HUES64 (cell line): ENCODE results near the gene PRB4. TPM values are rescaled to one million over a fixed set of nuclear protein-coding genes. Genes with fewer than 3 reads are reported as not detected.
"Not testable (repeated sequence)": the region's sequence is repeated elsewhere in the genome, so short reads cannot be mapped to it uniquely, and the experiment has no call there.

ENCODE experiments used
- H3K27ac ChIP-seq: 2 replicates; pipeline ENCODE4 v1.7.0; 2013; ENCODE audit warnings: low read depth, low read length, inconsistent platforms
- H3K27me3 ChIP-seq: 2 replicates; pipeline ENCODE4 v1.6.1; 2013; ENCODE audit warnings: mild to moderate bottlenecking, low read length; ENCODE audit not compliant: insufficient read depth
- H3K36me3 ChIP-seq: 2 replicates; pipeline ENCODE4 v1.6.1; 2013; ENCODE audit warnings: mild to moderate bottlenecking, low read length; ENCODE audit not compliant: insufficient read depth
- H3K4me1 ChIP-seq: 2 replicates; pipeline ENCODE4 v1.6.1; 2013; ENCODE audit warnings: mild to moderate bottlenecking, low read length, moderate library complexity; ENCODE audit not compliant: insufficient read depth
- H3K4me3 ChIP-seq: 2 replicates; pipeline ENCODE4 v1.5.1; 2013; ENCODE audit warnings: mild to moderate bottlenecking, low read length, moderate library complexity
- H3K9ac ChIP-seq: 2 replicates; pipeline ENCODE4 v1.6.1; 2013; ENCODE audit warnings: mild to moderate bottlenecking, low read depth, low read length
- H3K9me3 ChIP-seq: 2 replicates; pipeline ENCODE4 v1.6.1; 2013; ENCODE audit warnings: low read depth, low read length; ENCODE audit not compliant: insufficient read depth
- WGBS: fragments of 150-250, 120-280 bp; methylation state at CpG from one replicate; pipeline ENCODE4 v1.1.7; 2013; ENCODE audit warnings: missing lambda C conversion rate; 5-methylcytosine and 5-hydroxymethylcytosine counted together
- polyA plus RNA-seq, 2 experiments: library from polyadenylated mRNA; stranded (reverse); fragments of 50-300 nt; gene quantifications; one replicate each; pipeline ENCODE4 v1.2.3, GENCODE V29; 2013

PRB4 gene
- not detected for polyA plus RNA-seq (2013, experiment 1 of 2)
- not detected for polyA plus RNA-seq (2013, experiment 2 of 2)

DNA sequence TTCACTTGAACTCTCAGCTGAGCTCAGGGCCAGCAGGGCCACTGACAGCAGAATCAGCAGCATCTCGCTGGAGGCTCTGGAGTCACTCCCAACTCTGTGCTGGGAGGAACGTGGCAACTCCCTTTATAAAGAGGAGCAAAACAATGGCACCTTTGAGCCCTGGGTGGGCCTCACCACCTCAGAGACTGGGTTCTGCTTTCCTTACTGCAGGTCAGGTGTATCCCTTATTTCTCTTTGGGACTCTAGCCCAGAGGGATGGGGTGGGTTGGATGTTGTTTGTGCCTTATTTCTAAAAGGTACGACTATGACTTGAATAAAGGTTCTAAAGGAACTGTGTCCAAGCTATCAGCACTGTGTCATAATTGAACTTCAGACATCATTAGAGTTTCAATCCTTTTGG is at the start of gene PRB4:
PRB4 (minus strand) TSS at position 101 of the 400 bp plus-strand sequence; CDS start at position 63, 38 bp downstream.
- peaks cover 4% of the 10 kb centered on the region; the same call in 1 of the 2 replicates for H3K9me3 ChIP-seq
- no peak within 1 kb of the TSS for H3K27ac ChIP-seq
- H3K9ac ChIP-seq = no peak within 1 kb of the TSS
- no peaks in the 10 kb centered on the region for H3K27me3 ChIP-seq
- H3K36me3 ChIP-seq = no peaks in the 10 kb centered on the region
- no peaks in the 10 kb centered on the region for H3K4me1 ChIP-seq
- WGBS = 92% methylated on average over 3 of the region's 3 CpGs
- H3K4me3 ChIP-seq = no peak within 1 kb of the TSS

DNA sequence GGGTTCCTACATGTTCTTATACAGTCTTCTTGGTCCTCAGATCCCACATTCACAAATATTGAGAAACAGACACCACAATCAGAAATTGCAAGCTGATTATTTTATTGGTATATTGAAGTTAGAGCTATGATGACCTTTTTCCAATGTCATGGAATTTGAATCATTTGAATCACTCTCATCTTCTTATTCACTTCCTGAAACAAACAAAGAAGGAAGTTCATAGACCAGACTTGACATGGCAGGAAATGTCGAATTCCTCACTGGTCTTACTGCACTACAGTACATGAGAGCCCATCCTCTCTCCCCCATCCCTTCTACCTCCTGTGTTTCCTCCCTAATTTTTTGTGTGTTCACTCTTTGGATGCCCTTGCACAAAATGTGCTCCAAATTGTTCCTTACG is 41.5 kb upstream of the PRB4 start:
- not testable (repeated sequence) for H3K27ac ChIP-seq, H3K4me3 ChIP-seq, H3K9me3 ChIP-seq, H3K36me3 ChIP-seq, H3K4me1 ChIP-seq, H3K9ac ChIP-seq, H3K27me3 ChIP-seq
- WGBS = 89% methylated on average over 1 of the region's 2 CpGs

DNA sequence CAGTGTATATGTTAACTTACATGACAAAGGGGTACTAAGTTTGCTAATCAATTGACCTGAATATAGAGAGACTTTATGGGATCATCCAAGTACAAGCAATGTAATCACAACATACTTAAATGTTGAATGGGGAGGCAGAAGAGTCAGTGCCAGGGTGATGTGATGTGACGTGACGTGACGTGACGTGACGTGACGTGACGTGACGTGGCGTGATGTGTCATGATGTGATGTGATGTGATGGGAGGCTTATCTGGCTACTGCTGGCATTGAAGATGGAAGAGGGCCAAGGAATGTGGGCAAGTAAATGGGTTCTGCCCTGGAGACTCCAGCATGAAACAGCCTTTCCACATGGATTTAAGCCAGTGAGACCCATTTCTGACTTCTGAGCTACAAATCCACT is 38.2 kb upstream of the PRB4 start:
- H3K9me3 ChIP-seq = no peaks in the 10 kb centered on the region
- no peak overlapping the region for H3K4me3 ChIP-seq
- H3K27ac ChIP-seq = no peak overlapping the region
- no peaks in the 10 kb centered on the region for H3K36me3 ChIP-seq
- 97% methylated on average over 9 of the region's 9 CpGs for WGBS
- no peaks in the 10 kb centered on the region for H3K4me1 ChIP-seq
- no peaks in the 10 kb centered on the region for H3K27me3 ChIP-seq
- no peak overlapping the region for H3K9ac ChIP-seq

DNA sequence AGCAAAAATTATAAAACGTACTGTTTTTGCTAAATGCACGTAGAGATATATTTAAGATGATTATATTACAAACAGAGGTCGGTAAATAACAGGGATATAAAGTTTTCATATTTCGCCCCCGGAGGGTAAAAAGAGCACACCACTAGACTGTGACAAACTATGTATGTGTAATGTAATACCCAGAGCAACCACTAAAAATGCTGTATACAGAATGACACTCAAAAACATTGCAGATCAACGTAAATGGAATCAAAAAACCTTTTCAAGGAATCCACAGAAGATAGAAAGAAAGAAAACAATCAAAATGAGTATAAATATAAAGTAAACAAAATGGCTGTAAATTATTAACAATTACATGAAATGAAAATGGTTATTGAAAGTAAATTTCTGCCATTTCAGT is 37.6 kb upstream of the PRB4 start:
- Histone ChIP-seq H3K9me3 (no peaks in the 10 kb centered on the region), H3K27ac (no peak overlapping the region), H3K4me1 (no peaks in the 10 kb centered on the region), H3K27me3 (no peaks in the 10 kb centered on the region), H3K36me3 (no peaks in the 10 kb centered on the region), H3K9ac (no peak overlapping the region), H3K4me3 (no peak overlapping the region)
- 92% methylated on average over 5 of the region's 6 CpGs for WGBS

DNA sequence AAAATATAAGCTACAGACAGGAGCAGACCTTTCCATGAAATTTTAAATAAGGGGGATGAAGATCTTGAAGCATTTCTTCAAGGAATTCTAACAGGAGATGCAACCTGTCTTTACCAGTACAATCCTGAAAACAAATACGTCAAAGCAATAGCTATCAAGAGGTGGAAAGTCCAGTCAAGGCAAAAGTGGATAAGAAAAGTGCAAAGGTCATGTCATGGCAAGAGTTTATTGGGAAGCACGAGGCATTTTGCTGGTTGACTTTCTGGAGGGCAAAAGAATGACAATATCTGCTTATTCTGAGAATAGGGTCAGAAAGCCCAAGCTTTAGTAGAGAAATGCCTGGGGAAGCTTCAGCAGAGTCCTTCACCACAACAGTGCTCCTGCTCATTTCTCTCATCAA is 34.3 kb upstream of the PRB4 start:
- Histone ChIP-seq H3K4me3 (no peak overlapping the region), H3K9me3 (no peaks in the 10 kb centered on the region), H3K27me3 (no peaks in the 10 kb centered on the region), H3K36me3 (no peaks in the 10 kb centered on the region), H3K27ac (no peak overlapping the region), H3K4me1 (no peaks in the 10 kb centered on the region), H3K9ac (no peak overlapping the region)
- WGBS = 96% methylated on average over 2 of the region's 2 CpGs

DNA sequence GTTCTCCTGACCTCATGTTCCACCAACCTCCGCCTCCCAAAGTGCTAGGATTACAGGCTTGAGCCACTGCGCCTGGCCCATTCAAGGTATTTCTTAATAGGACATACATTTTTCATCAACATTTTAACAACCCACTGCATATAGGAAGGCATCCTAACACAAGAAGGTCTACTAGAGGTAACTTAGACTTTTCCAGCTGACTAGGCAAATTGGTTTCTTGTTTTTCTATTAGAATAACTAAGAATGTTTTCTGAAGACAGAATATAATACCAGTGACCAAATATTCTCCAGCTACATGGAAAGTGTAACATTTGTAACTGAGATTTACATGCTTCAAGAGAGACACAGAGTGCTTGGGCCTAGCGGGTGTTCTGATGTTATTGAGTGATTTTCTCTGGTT is 14.2 kb upstream of the PRB4 start:
- Histone ChIP-seq H3K36me3 (no peaks in the 10 kb centered on the region), H3K9me3 (no peaks in the 10 kb centered on the region), H3K27ac (no peak overlapping the region), H3K27me3 (no peaks in the 10 kb centered on the region), H3K9ac (no peak overlapping the region), H3K4me3 (no peak overlapping the region), H3K4me1 (no peaks in the 10 kb centered on the region)
- 96% methylated on average over 3 of the region's 3 CpGs for WGBS

DNA sequence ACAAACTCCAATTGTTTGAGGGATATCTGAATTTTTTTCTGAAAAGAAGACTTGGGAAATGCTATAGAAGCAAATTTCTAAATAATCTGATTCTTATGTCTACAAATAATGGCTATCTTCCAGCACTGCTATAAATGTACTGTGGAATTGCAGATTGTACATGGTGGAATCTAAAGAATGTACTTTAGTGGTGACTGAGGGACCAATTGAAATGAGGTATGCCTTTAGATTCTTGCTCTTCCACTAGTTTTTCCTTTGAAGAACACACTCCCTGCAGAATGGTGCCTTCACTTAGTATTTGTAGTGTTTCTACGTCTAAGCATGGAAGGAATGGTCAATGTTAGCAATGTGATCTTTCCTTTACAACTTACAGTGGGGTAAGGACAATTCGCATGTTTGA is 11.7 kb upstream of the PRB4 start:
- no peaks in the 10 kb centered on the region for H3K9me3 ChIP-seq
- WGBS = 93% methylated on average over 2 of the region's 2 CpGs

DNA sequence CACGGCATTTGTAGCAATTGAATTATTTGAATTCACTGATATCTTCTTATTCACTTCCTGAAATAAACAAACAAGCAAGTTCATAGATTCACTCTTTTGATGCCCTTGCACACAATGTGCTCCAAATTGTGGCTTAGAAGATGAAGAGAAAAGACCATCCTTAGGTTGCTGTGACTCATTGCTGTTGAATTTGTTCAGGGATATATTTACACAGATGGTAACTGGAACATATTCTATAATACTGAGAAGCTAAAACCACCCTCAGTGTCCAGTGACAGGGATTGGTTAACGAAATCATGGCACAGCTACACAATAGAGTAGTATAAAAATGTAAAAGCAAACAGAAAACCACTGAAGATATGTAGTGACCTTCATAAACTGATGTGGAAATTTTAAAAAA is 3.1 kb downstream of the PRB4 start:
- H3K27me3 ChIP-seq = no peaks in the 10 kb centered on the region
- no peak overlapping the region for H3K4me3 ChIP-seq
- no peaks in the 10 kb centered on the region for H3K9me3 ChIP-seq
- no peak overlapping the region for H3K9ac ChIP-seq
- H3K4me1 ChIP-seq = no peaks in the 10 kb centered on the region
- no peaks in the 10 kb centered on the region for H3K36me3 ChIP-seq
- WGBS = 83% methylated on average over 1 of the region's 2 CpGs
- H3K27ac ChIP-seq = no peak overlapping the region

More for the DNA sequence above, 11.7 kb upstream of the PRB4 start:
- Histone ChIP-seq H3K27me3 (no peaks in the 10 kb centered on the region), H3K36me3 (no peaks in the 10 kb centered on the region), H3K9ac (no peak overlapping the region), H3K27ac (no peak overlapping the region), H3K4me3 (no peak overlapping the region), H3K4me1 (no peaks in the 10 kb centered on the region)

DNA sequence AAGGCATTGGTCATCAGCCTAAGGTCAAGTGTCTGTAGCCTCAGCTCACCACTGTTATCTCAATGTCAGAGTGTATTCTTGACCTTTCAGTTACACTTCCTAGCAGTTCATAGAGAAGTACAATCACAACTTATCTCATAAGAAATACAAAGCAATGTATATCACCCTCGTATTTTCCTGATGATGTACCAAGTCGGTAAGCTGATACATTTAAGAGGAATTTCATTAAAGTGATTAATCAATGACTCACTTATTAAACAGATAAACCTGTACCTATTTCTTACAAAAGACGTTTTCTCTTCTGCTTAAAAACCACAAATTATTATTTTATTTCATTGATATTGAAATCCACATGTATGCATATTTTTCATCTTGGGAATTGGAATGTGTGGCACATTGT is 36.8 kb downstream of the PRB4 start:
- Histone ChIP-seq H3K36me3 (no peaks in the 10 kb centered on the region), H3K4me1 (no peaks in the 10 kb centered on the region), H3K27ac (no peak overlapping the region), H3K9me3 (no peaks in the 10 kb centered on the region), H3K27me3 (no peaks in the 10 kb centered on the region), H3K4me3 (no peak overlapping the region), H3K9ac (no peak overlapping the region)
- WGBS = 96% methylated on average over 2 of the region's 3 CpGs

DNA sequence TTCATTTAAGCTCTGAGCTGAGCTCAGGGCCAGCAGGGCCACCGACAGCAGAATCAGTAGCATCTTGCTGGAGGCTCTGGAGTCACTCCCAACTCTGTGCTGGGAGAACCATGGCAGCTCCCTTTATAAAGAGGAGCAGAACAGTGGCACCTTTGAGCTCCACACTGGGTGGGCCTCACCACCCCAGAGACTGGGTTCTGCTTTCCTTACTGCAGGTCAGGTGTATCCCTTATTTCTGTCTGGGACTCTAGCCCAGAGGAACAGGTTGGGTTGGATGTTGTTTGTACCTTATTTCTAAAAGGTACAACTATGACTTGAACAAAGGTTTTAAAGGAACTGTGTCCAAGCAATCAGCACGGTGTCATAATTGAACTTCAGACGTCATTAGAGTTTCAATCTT is 40.6 kb downstream of the PRB4 start, which contains the start of gene PRB3:
PRB3 (minus strand) TSS at position 101 of the 400 bp plus-strand sequence; CDS start at position 63, 38 bp downstream.
- Histone ChIP-seq H3K4me3 (no peak within 1 kb of the TSS), H3K9me3 (no peaks in the 10 kb centered on the region), H3K36me3 (no peaks in the 10 kb centered on the region), H3K27me3 (no peaks in the 10 kb centered on the region), H3K27ac (no peak within 1 kb of the TSS), H3K4me1 (no peaks in the 10 kb centered on the region), H3K9ac (no peak within 1 kb of the TSS)
- 94% methylated on average over 3 of the region's 3 CpGs for WGBS

DNA sequence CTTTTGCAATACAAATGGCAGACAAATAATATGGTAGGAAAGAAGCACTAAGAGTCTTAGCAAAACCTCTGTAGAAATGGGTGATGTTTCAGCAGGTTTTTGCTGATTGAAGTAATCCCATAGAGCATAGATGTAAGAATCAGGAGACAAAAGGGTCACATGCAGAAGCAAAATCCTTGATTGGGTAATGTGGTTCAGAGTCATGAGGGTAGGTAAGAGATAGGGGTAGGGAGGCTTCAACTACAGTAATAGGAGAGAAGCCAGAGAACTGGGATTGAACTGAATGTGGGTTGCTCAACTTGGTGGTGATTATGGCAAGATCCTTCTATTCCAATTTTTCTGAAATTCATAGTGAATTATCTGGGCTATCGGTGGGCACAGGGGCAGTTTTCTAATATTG is 45.7 kb downstream of the PRB4 start:
- no peak overlapping the region for H3K4me3 ChIP-seq
- H3K27ac ChIP-seq = no peak overlapping the region
- H3K27me3 ChIP-seq = no peaks in the 10 kb centered on the region
- H3K36me3 ChIP-seq = no peaks in the 10 kb centered on the region
- H3K9ac ChIP-seq = no peak overlapping the region
- 94% methylated on average over 1 of the region's 1 CpG for WGBS
- no peaks in the 10 kb centered on the region for H3K9me3 ChIP-seq
- H3K4me1 ChIP-seq = no peaks in the 10 kb centered on the region
